ENCODE measurements around the gene OR4K17.
"Not testable (repeated sequence)": the region's sequence is repeated elsewhere in the genome, so short reads cannot be mapped to it uniquely, and the experiment has no call there.

Gene OR4K17, protein sequence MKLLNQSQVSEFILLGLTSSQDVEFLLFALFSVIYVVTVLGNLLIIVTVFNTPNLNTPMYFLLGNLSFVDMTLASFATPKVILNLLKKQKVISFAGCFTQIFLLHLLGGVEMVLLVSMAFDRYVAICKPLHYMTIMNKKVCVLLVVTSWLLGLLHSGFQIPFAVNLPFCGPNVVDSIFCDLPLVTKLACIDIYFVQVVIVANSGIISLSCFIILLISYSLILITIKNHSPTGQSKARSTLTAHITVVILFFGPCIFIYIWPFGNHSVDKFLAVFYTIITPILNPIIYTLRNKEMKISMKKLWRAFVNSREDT

DNA sequence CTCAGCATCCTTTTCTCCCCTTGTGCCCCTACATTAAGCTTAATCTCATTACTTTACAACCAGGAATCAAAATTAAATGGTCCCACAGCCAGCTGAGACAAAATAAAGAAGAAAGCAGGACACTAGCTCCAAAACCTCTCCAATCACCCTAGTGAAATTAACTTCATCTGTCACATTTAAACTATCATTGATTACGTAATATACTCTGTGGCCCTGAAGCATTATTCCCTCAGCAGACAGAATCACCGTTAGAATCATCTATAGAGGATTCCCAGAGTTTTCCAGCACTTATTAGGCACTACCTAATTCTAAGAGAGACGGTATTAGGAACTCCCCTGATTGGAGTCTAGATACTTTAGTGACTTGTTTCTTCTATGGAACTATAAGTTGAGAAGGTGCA is at the start of gene OR4K17:
TSS of gene OR4K17 (plus strand) at position 302 of the 400 bp plus-strand sequence. CDS start 6,761 bp downstream, outside the sequence.
- no peak for DNase-seq

GRCh38 chr14:20092050-20092449 is 18.5 kb upstream of the OR4K17 start:
- DNase-seq: no peak

- no peak for DNase-seq
These were observed 17.1 kb upstream of the OR4K17 start for GRCh38 chr14:20093442-20093841.

- not testable (repeated sequence) for DNase-seq
These were observed 11.4 kb upstream of the OR4K17 start for GRCh38 chr14:20098926-20099770.

DNA sequence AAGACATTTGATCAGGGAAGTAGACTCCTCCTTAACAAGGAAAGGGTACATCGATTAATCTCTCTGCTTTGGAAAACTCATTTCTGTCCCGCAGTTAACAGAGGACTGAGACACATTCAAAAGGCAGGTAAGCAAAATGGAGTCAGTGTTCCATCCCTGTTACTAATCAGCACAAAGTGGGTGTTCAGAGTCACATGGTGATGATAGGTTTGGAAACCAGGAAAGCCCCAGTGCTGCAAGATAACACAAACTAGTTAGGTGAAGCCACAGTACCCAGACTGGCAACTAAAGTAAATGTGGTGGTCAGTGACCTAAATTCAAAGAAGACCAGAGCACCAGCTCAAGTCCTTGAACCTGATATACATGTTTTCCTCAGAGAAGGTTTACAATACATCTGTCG is 1.8 kb downstream of the OR4K17 start:
- DNase-seq: no peak

DNA sequence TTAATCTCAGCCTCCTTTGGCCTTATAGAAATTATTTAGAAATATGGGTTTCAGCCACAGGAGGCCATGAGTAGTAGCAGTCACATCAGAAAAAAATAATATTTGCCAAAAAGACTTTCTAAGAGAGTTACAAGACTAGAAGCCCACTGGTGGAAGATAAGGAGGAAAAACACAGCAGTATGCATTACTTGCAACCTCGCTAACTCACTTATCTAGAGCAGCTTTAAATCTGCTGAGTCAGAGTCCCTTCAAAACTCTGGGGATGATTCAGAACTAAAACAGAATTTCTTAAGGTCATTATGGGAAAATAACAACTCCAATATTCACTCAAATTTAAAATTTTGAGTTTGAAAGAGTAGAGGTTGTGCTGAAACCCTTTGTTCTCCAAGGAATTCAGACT is 6.2 kb downstream of the OR4K17 start:
- no peak for DNase-seq

DNA sequence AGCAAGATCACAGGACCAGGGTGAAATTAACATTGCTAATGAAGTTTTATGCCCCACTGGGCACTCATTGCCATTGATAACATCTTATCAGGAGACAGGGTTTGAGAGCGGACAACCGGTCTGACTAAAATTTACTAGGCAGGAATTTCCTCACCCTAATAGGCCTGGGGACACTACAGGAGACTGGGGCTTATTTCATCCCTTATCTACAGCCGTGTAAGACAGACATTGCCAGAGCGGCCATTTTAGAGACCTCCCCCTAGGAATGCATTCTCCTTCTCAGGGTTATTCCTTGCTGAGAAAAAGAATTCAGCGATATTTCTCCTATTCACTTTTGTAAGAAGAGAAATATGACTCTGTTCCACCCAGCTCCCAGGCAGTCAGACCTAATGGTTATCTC is 8.3 kb downstream of the OR4K17 start:
- no peak for DNase-seq

DNA sequence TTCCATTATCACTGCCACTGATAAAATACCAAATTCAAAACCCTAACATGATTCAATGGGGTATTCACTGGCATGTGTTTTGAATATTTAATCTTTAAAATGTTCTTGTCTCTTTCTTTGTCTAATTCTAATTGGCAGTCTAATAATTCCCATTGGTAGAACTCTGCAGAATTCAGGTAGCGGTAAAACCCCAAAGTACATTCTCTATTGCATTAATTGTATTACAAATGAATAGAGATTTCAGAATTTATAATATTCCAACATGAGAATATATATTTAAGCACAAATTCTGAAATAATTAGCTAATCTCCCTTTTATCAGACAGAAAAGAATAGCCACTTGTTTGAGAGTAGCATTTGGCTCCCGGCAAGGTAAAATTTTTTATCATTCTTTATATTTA is 28.0 kb downstream of the OR4K17 start, which contains the start of gene OR4N5:
TSS of gene OR4N5 (plus strand) at position 301 of the 400 bp plus-strand sequence. CDS start 4,916 bp downstream, outside the sequence.
- no peak for DNase-seq

GRCh38 chr14:20143911-20144310 is 33.4 kb downstream of the OR4K17 start:
- no peak for DNase-seq

GRCh38 chr14:20144820-20145219 is 34.3 kb downstream of the OR4K17 start:
- DNase-seq: no peak

GRCh38 chr14:20164462-20164861 is 53.9 kb downstream of the OR4K17 start:
- no peak for DNase-seq

- DNase-seq: no peak
These were observed 56.6 kb downstream of the OR4K17 start for GRCh38 chr14:20167091-20167490.

- not testable (repeated sequence) for DNase-seq
These were observed 59.3 kb downstream of the OR4K17 start for GRCh38 chr14:20169852-20170251.
